ENCODE measurements around the gene JAK1.

GRCh38 chr1:64995316-64995715 lies 29.0 kb upstream of the JAK1 start:
- no peak for TF ChIP-seq CTCF (IDR thresholded peaks at IDR 0.05; ENCODE audit: insufficient read depth, low read depth, low read length)
- no peak for TF ChIP-seq EZH2 (IDR thresholded peaks at IDR 0.05; ENCODE audit: insufficient read depth, low read length)
